Adrenal gland (tissue), 12 donors: Measurements from ENCODE around the gene SYT4. TPM values are rescaled to one million over a fixed set of nuclear protein-coding genes. Genes with fewer than 3 reads are reported as not detected.
"Not testable (repeated sequence)": the region's sequence is repeated elsewhere in the genome, so short reads cannot be mapped to it uniquely, and the experiment has no call there.

Experiments
- DNase-seq, 7 donors: peaks; one replicate each; pipeline ENCODE4 v3.0.0-alpha.2; 2019 to 2020
- H3K27ac ChIP-seq, 5 donors: fragments of 200-600 bp; sonication (generic) in 4 of 5; 1 replicate in 3 of 5; 2 replicates in 2 of 5; pipeline versions ENCODE4 v1.5.1 to v1.8.0; 2016 to 2020; ENCODE audit warnings: mild to moderate bottlenecking in 1 of 5
- H3K27me3 ChIP-seq: fragments of 200-600 bp; 2 replicates; pipeline ENCODE4 v1.8.0; 2021
- H3K36me3 ChIP-seq, 2 donors: fragments of 200-600 bp; replicated peaks in 1 of 2; 1 replicate in 1 of 2; 2 replicates in 1 of 2; pipeline versions ENCODE4 v1.5.1 to v1.8.0; 2018 to 2022
- H3K4me1 ChIP-seq, 2 donors: fragments of 200-600 bp; replicated peaks in 1 of 2; 1 replicate in 1 of 2; 2 replicates in 1 of 2; pipeline versions ENCODE4 v1.5.1 to v1.8.0; 2018 to 2021
- H3K4me3 ChIP-seq, 4 donors: fragments of 200-600 bp; sonication (generic) in 3 of 4; one replicate each; pipeline ENCODE4 v1.5.1; 2016 to 2018
- H3K9me3 ChIP-seq, 3 donors: fragments of 200-600 bp; sonication (generic) in 1 of 3; replicated peaks in 1 of 3; 1 replicate in 2 of 3; 2 replicates in 1 of 3; pipeline versions ENCODE4 v1.5.1 to v1.8.0; 2016 to 2021
- CTCF ChIP-seq, 6 experiments: fragments of 450-650 bp in 4 of 6; fragments of 200-600 bp in 2 of 6; sonication (generic) in 1 of 6; IDR thresholded peaks; 1 replicate in 5 of 6; 2 replicates in 1 of 6; pipeline versions ENCODE4 v1.5.1 to v1.8.0; 2016 to 2021; ENCODE audit warnings: antibody characterized with exemption in 6 of 6, mild to moderate bottlenecking in 2 of 6, moderate library complexity in 1 of 6
- POLR2A ChIP-seq, 2 donors: fragments of 450-650 bp; IDR thresholded peaks; one replicate each; pipeline ENCODE4 v1.6.1; 2017; ENCODE audit warnings: antibody characterized with exemption in 2 of 2, mild to moderate bottlenecking in 2 of 2, moderate library complexity in 1 of 2
- WGBS, 4 donors: extraction: QIAGEN DNeasy Blood & Tissue Kit in 2 of 4; methylation state at CpG; one replicate each; pipeline versions ENCODE4 v1.1.5 to v1.1.7; 2013 to 2017; 5-methylcytosine and 5-hydroxymethylcytosine counted together
- intact Hi-C, 2 donors: fragments of 100-400 bp; cut with DNase I; formaldehyde crosslinking; loops; one replicate each; pipeline versions ENCODE4 v1.14.1 to v1.15.0; 2022 to 2023
- polyA plus RNA-seq, 3 donors: library from polyadenylated mRNA; stranded (reverse); fragments of 200-250 nt in 2 of 3; fragments of 350-450 nt in 1 of 3; fragmentation: Illumina TruSeq in 1 of 3; extraction: RNeasy Lipid Tissue Mini Kit (QIAGEN cat#74804) in 1 of 3; gene quantifications; one replicate each; pipeline ENCODE4 v1.2.3, GENCODE V29; 2013 to 2014
- total RNA-seq, 9 donors: library from RNA; depleted of rRNA in 4 of 9; stranded (reverse); fragments of >200 nt in 4 of 9; fragments of 120-200 nt in 1 of 9; fragmentation: NEBNext Ultra II Directional in 1 of 9; extraction: Animal tissue kit (Norgen Biotek cat#: 25700) in 1 of 9; gene quantifications; one replicate each; pipeline versions ENCODE4 v1.1.0 to v1.2.4, GENCODE V29; 2013 to 2023
- donor health status: healthy with polysubstance abuse.
- donor health status: Bipolar disorder and iron deficiency.
- donor health status: DM: yes; HTN: yes; CAD: no.
- donor health status: DM: no; HTN: no; CAD: no.
- donor health status: DM: no; HTN: no; CAD: no.
- donor health status: DM: yes; HTN: yes; CAD: no.

The SYT4 gene
- total and polyA plus RNA-seq, 12 donors: 0.30 to 18.7 (median 2.1) TPM; not detected in 2

GRCh38 chr18:43310239-43310638 lies 32.9 kb upstream of the SYT4 start:
- H3K9me3 ChIP-seq: no peaks in the 10 kb centered on the region
- H3K4me1 ChIP-seq: no peaks in the 10 kb centered on the region
- intact Hi-C loops: no loop called here
- H3K27me3 ChIP-seq: no peaks in the 10 kb centered on the region
- 37 to 72% (median 40%) methylated on average over 1 of the region's 1 CpG for WGBS, 4 donors
- no peak overlapping the region for H3K4me3 ChIP-seq
- no peaks in the 10 kb centered on the region for H3K36me3 ChIP-seq
- TF ChIP-seq POLR2A (IDR thresholded peaks at IDR 0.05) (no peak), CTCF (IDR thresholded peaks at IDR 0.05) (no peak)
- no peak overlapping the region for H3K27ac ChIP-seq
- DNase-seq: no peak

DNA sequence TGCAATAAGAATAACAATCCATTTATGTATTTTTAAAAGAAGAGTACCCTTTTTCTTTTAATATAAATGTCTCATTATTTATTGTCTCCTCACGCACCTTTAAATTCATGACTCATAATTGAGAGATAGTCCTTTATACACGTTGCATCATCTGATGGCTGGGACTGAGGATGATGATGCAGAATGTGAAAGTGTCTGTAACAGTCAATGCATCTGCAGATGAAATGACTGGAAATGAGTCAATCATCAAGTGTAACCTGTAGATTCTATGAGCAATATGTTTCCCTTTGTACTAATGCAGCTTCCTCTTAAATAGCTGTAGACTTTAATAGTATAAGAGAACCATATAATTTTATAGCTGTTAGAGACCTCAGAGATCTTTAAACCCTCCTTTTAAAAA lies 26.1 kb upstream of the SYT4 start:
- intact Hi-C loops: no loop called here
- Histone ChIP-seq H3K27ac (no peak overlapping the region), H3K4me3 (no peak overlapping the region), H3K4me1 (no peaks in the 10 kb centered on the region), H3K9me3 (no peaks in the 10 kb centered on the region), H3K36me3 (no peaks in the 10 kb centered on the region), H3K27me3 (no peaks in the 10 kb centered on the region)
- no peak for TF ChIP-seq POLR2A (IDR thresholded peaks at IDR 0.05)
- no peak for TF ChIP-seq CTCF (IDR thresholded peaks at IDR 0.05)
- DNase-seq: no peak
- 60 to 66% (median 62%) methylated on average over 2 of the region's 2 CpGs for WGBS, 4 donors

- WGBS, 4 donors: 73 to 78% (median 77%) methylated on average over 7 to 11 of the region's 11 CpGs
- H3K9me3 ChIP-seq, H3K36me3 ChIP-seq, H3K27me3 ChIP-seq, intact Hi-C loops, H3K4me3 ChIP-seq, DNase-seq, H3K27ac ChIP-seq, H3K4me1 ChIP-seq: not testable (repeated sequence)
Measured at GRCh38 chr18:43286187-43286586, 8.9 kb upstream of the SYT4 start.

GRCh38 chr18:43283299-43283698 lies 6.0 kb upstream of the SYT4 start:
- H3K4me3 ChIP-seq: no peak overlapping the region
- no peaks in the 10 kb centered on the region for H3K36me3 ChIP-seq
- H3K9me3 ChIP-seq: no peaks in the 10 kb centered on the region
- no peaks in the 10 kb centered on the region for H3K4me1 ChIP-seq
- TF ChIP-seq POLR2A (IDR thresholded peaks at IDR 0.05) (no peak), CTCF (IDR thresholded peaks at IDR 0.05) (no peak)
- no peak overlapping the region for H3K27ac ChIP-seq
- no peak for DNase-seq
- WGBS, 4 donors: 82 to 92% (median 85%) methylated on average over 16 of the region's 16 CpGs
- no peaks in the 10 kb centered on the region for H3K27me3 ChIP-seq
- intact Hi-C loops: no loop called here

DNA sequence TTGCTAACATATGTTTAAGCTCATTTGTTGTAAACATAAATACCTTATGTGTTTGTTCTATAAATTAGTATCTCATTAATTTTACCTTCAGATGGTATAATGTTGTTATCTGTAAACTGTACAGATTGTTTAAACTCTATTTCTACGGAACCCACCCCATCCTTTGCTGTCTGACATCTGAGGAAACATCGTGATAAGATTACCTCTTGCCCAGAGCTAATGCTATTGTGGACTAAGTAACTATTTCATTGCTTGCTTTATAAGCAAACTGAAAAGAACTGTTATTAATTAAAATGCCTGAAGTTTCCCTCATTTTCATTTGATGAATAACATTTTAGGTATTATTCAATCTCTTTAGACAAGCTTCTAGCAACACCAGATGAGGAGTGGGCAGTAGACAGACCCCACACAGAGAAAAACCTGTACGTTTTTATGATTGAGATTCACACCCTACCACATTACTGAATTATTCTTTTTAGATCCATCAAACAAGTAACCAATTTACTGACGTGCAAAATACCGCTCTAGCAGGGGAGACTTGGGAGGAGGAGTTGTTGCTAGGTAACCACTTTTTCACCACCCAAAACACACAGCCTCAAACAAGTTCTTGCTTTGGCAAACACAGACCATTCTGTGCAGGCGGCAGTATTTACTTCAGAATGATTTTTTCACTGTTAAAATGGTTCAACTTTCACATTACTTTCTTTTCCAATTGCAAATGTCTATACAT lies 1.9 kb upstream of the SYT4 start:
- Histone ChIP-seq H3K4me1 (no peaks in the 10 kb centered on the region), H3K27me3 (no peaks in the 10 kb centered on the region), H3K9me3 (no peaks in the 10 kb centered on the region), H3K27ac (no peak overlapping the region), H3K36me3 (no peaks in the 10 kb centered on the region), H3K4me3 (no peak overlapping the region)
- intact Hi-C loops: no loop called here
- peak in 1 of 7 donors; percentile 64 for DNase-seq
- 5 to 9% (median 6%) methylated on average over 6 of the region's 6 CpGs for WGBS, 4 donors
- no peak for TF ChIP-seq CTCF (IDR thresholded peaks at IDR 0.05)
- TF ChIP-seq POLR2A (IDR thresholded peaks at IDR 0.05): no peak
